Gastrocnemius medialis (tissue), 4 donors: ENCODE results near the gene ZNF431.

Experiments used
- POLR2A ChIP-seq, 2 donors: fragments of 450-650 bp; IDR thresholded peaks; one replicate each; pipeline ENCODE4 v1.6.1; 2017; ENCODE audit warnings: antibody characterized with exemption in 2 of 2, mild to moderate bottlenecking in 2 of 2, moderate library complexity in 2 of 2
- TF ChIP-seq, protein P1 (sequence below), 5 experiments: fragments of 450-650 bp in 3 of 5; fragments of 200-600 bp in 2 of 5; sonication (generic) in 2 of 5; IDR thresholded peaks in 4 of 5; conservative IDR thresholded peaks in 1 of 5; 1 replicate in 4 of 5; 2 replicates in 1 of 5; pipeline ENCODE4 v1.5.1; 2016 to 2019; ENCODE audit warnings: antibody characterized with exemption in 5 of 5, mild to moderate bottlenecking in 3 of 5, moderate library complexity in 3 of 5

DNA sequence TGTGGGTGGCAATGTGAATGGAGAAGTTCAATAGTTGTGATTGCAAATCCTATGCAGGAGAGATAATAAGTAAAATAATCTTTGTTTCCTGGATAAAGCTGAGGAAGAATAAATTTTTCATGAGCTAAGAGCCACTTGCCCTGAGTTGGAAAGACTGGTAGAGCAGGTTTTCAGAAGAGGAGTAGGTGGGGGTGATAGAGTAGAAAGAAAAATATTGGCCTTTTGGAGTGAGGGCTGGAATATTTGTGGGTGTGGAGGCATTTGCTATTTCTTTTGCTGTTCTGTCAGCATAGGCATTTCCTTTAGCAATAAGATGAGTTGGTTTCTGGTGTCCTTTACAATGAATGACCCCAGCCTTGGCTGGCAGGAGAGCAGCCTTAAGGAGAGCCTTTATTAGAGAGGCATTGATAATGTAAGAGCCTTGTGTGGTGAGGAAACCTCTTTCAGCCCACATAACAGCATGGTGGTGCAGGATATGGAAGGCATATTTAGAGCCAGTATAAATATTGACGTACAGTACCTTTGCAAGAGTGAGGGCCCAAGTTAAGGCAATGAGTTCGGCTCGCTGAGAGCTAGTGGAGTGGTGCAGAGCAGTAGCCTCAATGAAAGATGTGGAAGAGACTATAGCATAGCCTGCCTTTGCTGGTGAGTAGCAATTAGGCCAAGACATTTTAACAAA is 11.6 kb upstream of the ZNF431 start:
- TF ChIP-seq, protein P1, sequence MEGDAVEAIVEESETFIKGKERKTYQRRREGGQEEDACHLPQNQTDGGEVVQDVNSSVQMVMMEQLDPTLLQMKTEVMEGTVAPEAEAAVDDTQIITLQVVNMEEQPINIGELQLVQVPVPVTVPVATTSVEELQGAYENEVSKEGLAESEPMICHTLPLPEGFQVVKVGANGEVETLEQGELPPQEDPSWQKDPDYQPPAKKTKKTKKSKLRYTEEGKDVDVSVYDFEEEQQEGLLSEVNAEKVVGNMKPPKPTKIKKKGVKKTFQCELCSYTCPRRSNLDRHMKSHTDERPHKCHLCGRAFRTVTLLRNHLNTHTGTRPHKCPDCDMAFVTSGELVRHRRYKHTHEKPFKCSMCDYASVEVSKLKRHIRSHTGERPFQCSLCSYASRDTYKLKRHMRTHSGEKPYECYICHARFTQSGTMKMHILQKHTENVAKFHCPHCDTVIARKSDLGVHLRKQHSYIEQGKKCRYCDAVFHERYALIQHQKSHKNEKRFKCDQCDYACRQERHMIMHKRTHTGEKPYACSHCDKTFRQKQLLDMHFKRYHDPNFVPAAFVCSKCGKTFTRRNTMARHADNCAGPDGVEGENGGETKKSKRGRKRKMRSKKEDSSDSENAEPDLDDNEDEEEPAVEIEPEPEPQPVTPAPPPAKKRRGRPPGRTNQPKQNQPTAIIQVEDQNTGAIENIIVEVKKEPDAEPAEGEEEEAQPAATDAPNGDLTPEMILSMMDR (IDR thresholded peaks at IDR 0.05 in 4 of 5, conservative IDR thresholded peaks at IDR 0.05 in 1 of 5) = no peak
- TF ChIP-seq POLR2A (IDR thresholded peaks at IDR 0.05) = no peak
